ENCODE results near the gene SVOP. TPM values are rescaled to one million over a fixed set of nuclear protein-coding genes. Genes with fewer than 3 reads are reported as not detected.

Gene SVOP
- polyA plus RNA-seq, 2 of the 4 experiments (the other 2 are of a cell fraction): not detected

DNA sequence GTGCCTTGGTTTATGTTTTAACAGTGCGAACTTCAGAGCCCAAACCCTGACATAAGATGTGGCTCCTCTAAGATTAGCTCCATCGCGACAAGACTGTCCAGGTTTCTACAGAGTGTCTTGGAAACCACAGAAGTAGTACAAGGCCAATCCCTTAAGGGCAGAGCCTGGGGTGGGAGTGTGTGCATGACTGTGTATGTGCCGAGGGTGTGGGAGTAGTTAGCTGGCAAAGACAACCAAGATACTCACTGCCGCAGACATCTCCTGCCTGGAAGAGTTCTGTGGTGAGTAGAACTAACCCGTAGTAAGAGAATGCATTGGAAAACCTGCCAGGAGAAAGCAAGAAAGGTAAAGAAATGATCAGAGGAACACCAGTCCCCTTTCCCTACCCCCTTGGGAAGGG, 86.9 kb downstream of the SVOP start:
- CTCF ChIA-PET: interaction anchor here (1.3 kb wide), 1 partner anchor 13 kb away, joined by 3 read pairs; no protein-coding TSS in a partner anchor
- TF ChIP-seq POLR2A (IDR thresholded peaks at IDR 0.05; ENCODE audit: low read length) (no peak), CBX2 (IDR thresholded peaks at IDR 0.05; ENCODE audit: borderline replicate concordance, low read depth) (no peak), KDM1A (IDR thresholded peaks at IDR 0.05; ENCODE audit: low read depth) (no peak), KDM5A (IDR thresholded peaks at IDR 0.05) (no peak), EHMT2 (IDR thresholded peaks at IDR 0.05; ENCODE audit: low read depth) (no peak), FOSB (CRISPR knock-in tag; IDR thresholded peaks at IDR 0.05) (no peak), MAFK (IDR thresholded peaks at IDR 0.05; ENCODE audit: partially characterized antibody) (no peak), ELK1 (IDR thresholded peaks at IDR 0.05; ENCODE audit: low read depth, low read length) (no peak), BHLHE40 (IDR thresholded peaks at IDR 0.05; ENCODE audit: low read depth, low read length) (no peak), TFCP2L1 (CRISPR knock-in tag; IDR thresholded peaks at IDR 0.05) (no peak), MAZ (IDR thresholded peaks at IDR 0.05; ENCODE audit: borderline replicate concordance, low read depth, low read length) (no peak), EP300 (IDR thresholded peaks at IDR 0.05) (no peak)
- TF ChIP-seq, protein P1, sequence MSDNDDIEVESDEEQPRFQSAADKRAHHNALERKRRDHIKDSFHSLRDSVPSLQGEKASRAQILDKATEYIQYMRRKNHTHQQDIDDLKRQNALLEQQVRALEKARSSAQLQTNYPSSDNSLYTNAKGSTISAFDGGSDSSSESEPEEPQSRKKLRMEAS (IDR thresholded peaks at IDR 0.05): no peak

GRCh38 chr12:108930756-108931155, 90.1 kb downstream of the SVOP start:
- no peak for ATAC-seq
- no peak for DNase-seq (ENCODE audit: low read depth in 1 of 2, low spot score in 1 of 2)
- 89% methylated on average over 3 of the region's 3 CpGs for WGBS (ENCODE audit: missing lambda C conversion rate)
- H3K4me1 ChIP-seq: no peaks in the 10 kb centered on the region
- H3K9me3 ChIP-seq: no peaks in the 10 kb centered on the region
- no peak for FAIRE-seq
- H3K27ac ChIP-seq: no peak overlapping the region
- no peak overlapping the region for H3K4me2 ChIP-seq
- TF ChIP-seq NPAS2 (CRISPR knock-in tag; IDR thresholded peaks at IDR 0.05; ENCODE audit: borderline replicate concordance) (no peak), ZNF302 (CRISPR knock-in tag; IDR thresholded peaks at IDR 0.05) (no peak), RARB (CRISPR knock-in tag; IDR thresholded peaks at IDR 0.05) (no peak), FOXS1 (CRISPR knock-in tag; IDR thresholded peaks at IDR 0.05) (no peak), MAZ (IDR thresholded peaks at IDR 0.05; ENCODE audit: borderline replicate concordance, low read depth, low read length) (no peak), EP300 (IDR thresholded peaks at IDR 0.05) (no peak), JUN (IDR thresholded peaks at IDR 0.05) (no peak), GATA3 (IDR thresholded peaks at IDR 0.05; ENCODE audit: borderline replicate concordance) (no peak), USF2 (IDR thresholded peaks at IDR 0.05) (no peak), TFCP2L1 (CRISPR knock-in tag; IDR thresholded peaks at IDR 0.05) (no peak), ELK1 (IDR thresholded peaks at IDR 0.05; ENCODE audit: low read depth, low read length) (no peak), ZSCAN20 (CRISPR knock-in tag; IDR thresholded peaks at IDR 0.05) (no peak), NFE2L2 (conservative IDR thresholded peaks at IDR 0.05; ENCODE audit: low read length) (no peak), CBX8 (IDR thresholded peaks at IDR 0.05) (no peak)
- POLR2A ChIA-PET: no interaction called here
- CTCF ChIA-PET: interaction anchor here (2.0 kb wide), 1 partner anchor 20 kb away, joined by 7 read pairs; no protein-coding TSS in a partner anchor
- no peak overlapping the region for H3K4me3 ChIP-seq

More for the DNA sequence above, 86.9 kb downstream of the SVOP start:
- POLR2A ChIA-PET: no interaction called here
- no peak overlapping the region for H3K4me2 ChIP-seq
- no peak overlapping the region for H3K27ac ChIP-seq
- no peak overlapping the region for H3K4me3 ChIP-seq
- 70% methylated on average over 6 of the region's 6 CpGs for whole genome bisulfite sequencing (ENCODE audit: missing lambda C conversion rate)
- no peak for DNase-seq (ENCODE audit: low read depth in 1 of 2, low spot score in 1 of 2)
- ATAC-seq: no peak
- no peak for FAIRE-seq
- H3K9me3 ChIP-seq: no peaks in the 10 kb centered on the region
- no peaks in the 10 kb centered on the region for H3K4me1 ChIP-seq

- Histone ChIP-seq H3K27ac (no peak overlapping the region), H3K4me3 (no peak overlapping the region), H3K4me2 (no peak overlapping the region), H3K9me3 (no peaks in the 10 kb centered on the region), H3K4me1 (no peaks in the 10 kb centered on the region)
- ChIA-PET CTCF (interaction anchor here (0.6 kb wide), 2 partner anchors 91 to 455 kb away, joined by 4 to 6 read pairs; no protein-coding TSS in a partner anchor), POLR2A (no interaction called here)
- DNase-seq (ENCODE audit: low read depth in 1 of 2, low spot score in 1 of 2) (no peak), ATAC-seq (no peak), FAIRE-seq (no peak)
- no peak for TF ChIP-seq NPAS2 (CRISPR knock-in tag; IDR thresholded peaks at IDR 0.05; ENCODE audit: borderline replicate concordance)
- TF ChIP-seq MYC (IDR thresholded peaks at IDR 0.05; ENCODE audit: borderline replicate concordance, low read length): no peak
- no peak for TF ChIP-seq FOSB (CRISPR knock-in tag; IDR thresholded peaks at IDR 0.05)
- no peak for TF ChIP-seq JUNB (IDR thresholded peaks at IDR 0.05)
- TF ChIP-seq RFX5 (IDR thresholded peaks at IDR 0.05): no peak
- no peak for TF ChIP-seq CEBPB (IDR thresholded peaks at IDR 0.05)
- TF ChIP-seq NFE2L2 (conservative IDR thresholded peaks at IDR 0.05; ENCODE audit: low read length): no peak
- no peak for TF ChIP-seq FOXS1 (CRISPR knock-in tag; IDR thresholded peaks at IDR 0.05)
- TF ChIP-seq PHF8 (IDR thresholded peaks at IDR 0.05; ENCODE audit: borderline replicate concordance, low read depth): no peak
- no peak for TF ChIP-seq CBX8 (IDR thresholded peaks at IDR 0.05)
- 61% methylated on average over 5 of the region's 5 CpGs for WGBS (ENCODE audit: missing lambda C conversion rate)
These were observed 90.7 kb downstream of the SVOP start for GRCh38 chr12:108930155-108930554.
